Activated CD4-positive, alpha-beta T cell treated with anti-CD3 and anti-CD28 coated beads, Interleukin-2, amount 10 ng/mL, durations not matched to agents 7 days and 5 days (primary cell): ENCODE results near the gene NOTCH1. TPM values are rescaled to one million over a fixed set of nuclear protein-coding genes. Genes with fewer than 3 reads are reported as not detected.
"Not testable (repeated sequence)": the region's sequence is repeated elsewhere in the genome, so short reads cannot be mapped to it uniquely, and the experiment has no call there.

Experiments
- CTCF ChIA-PET: fragments of 350-600 bp; sonication (Branson Sonifier 250); formaldehyde crosslinking; loops from one replicate; lab custom pipeline; 2021; ENCODE audit warnings: antibody characterized with exemption; lab: Charles Lee
- POLR2A ChIA-PET: fragments of 350-600 bp; sonication (Branson Sonifier 250); formaldehyde crosslinking; loops from one replicate; lab custom pipeline; 2021; ENCODE audit warnings: antibody characterized with exemption; lab: Charles Lee
- DNase-seq: peaks from one replicate; pipeline ENCODE4 v3.0.0-alpha.2; 2020
- H3K27ac Mint-ChIP-seq: one replicate; pipeline ENCODE4 v1.8.0; 2021; ENCODE audit warnings: mild to moderate bottlenecking, moderate library complexity, mixed read lengths
- H3K27me3 Mint-ChIP-seq: one replicate; pipeline ENCODE4 v1.8.0; 2021; ENCODE audit warnings: mixed read lengths
- H3K36me3 Mint-ChIP-seq: one replicate; pipeline ENCODE4 v1.8.0; 2021; ENCODE audit warnings: low read depth, mixed read lengths
- H3K4me1 Mint-ChIP-seq: one replicate; pipeline ENCODE4 v1.8.0; 2021; ENCODE audit warnings: mixed read lengths
- H3K4me3 Mint-ChIP-seq: one replicate; pipeline ENCODE4 v1.8.0; 2021; ENCODE audit warnings: mild to moderate bottlenecking, moderate library complexity, mixed read lengths
- H3K9me3 Mint-ChIP-seq: one replicate; pipeline ENCODE4 v1.8.0; 2021; ENCODE audit warnings: mixed read lengths
- total RNA-seq, 2 experiments: library from RNA; stranded (reverse); gene quantifications; one replicate each; pipeline ENCODE4 v1.2.3, GENCODE V29; 2021

The NOTCH1 gene
- total RNA-seq, 2 experiments from 2014 or later = 73.6 to 74.4 TPM

DNA sequence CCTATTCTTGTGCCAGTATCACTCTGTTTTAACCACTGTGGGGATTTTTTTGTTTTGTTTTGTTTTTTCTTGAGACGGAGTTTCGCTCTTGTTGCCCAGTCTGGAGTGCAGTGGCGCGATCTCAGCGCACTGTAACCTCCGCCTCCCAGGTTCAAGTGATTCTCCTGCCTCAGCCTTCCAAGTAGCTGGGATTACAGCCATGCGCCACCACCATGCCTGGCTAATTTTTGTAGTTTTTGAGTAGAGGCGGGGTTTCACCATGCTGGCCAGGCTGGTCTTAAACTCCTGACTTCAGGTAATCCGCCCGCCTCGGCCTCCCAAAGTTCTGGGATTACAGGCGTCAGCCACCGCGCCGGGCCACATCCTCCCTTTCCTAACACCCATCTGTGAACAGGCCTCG is 28.8 kb upstream of the NOTCH1 start:
- DNase-seq, H3K4me1 Mint-ChIP-seq, H3K9me3 Mint-ChIP-seq, CTCF ChIA-PET, H3K4me3 Mint-ChIP-seq, H3K36me3 Mint-ChIP-seq, H3K27me3 Mint-ChIP-seq, H3K27ac Mint-ChIP-seq, POLR2A ChIA-PET: not testable (repeated sequence)

DNA sequence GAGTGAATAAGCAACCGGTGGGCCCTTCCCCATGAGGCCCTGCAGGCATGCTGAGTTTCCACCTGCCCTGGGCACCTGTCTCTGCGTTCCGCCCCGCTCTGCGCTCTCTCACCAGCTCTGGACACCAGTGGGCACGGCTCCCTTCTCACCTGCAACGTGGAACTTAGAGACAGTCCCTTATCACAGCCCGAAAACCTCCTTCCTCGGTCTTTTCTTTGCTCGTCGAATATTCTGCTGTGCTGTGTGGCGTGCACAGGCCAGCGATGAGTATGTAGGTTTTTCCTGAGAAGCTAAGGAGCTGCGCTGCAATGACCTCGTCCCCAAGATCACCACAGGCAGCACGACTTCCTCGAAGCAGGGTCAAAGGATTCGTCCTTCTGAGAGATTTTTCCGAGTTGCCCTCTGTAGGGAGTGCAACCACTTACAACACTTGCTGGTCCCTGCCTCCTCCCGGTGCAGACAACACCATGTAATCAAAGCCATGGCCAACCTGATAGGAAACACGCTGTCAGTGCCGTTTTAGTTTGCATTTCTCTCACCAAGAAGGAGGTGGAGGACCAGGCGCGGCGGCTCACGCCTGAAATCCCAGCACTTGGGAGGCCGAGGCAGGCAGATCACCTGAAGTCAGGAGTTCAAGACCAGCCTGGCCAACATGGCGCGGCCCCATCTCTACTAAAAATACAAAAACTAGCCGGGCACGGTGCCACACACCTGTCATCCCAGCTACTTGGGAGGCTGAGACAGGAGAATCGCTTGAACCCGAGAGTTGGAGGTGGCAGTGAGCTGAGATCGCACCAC is 27.2 kb upstream of the NOTCH1 start:
- Mint-ChIP-seq H3K36me3 (no peaks in the 10 kb centered on the region), H3K27ac (no peak overlapping the region), H3K4me1 (no peaks in the 10 kb centered on the region), H3K9me3 (no peaks in the 10 kb centered on the region), H3K27me3 (no peaks in the 10 kb centered on the region), H3K4me3 (no peak overlapping the region)
- ChIA-PET CTCF (interaction anchor here (0.5 kb wide), 1 partner anchor 1102 kb away, joined by 4 read pairs; no protein-coding TSS in a partner anchor), POLR2A (no interaction called here)
- DNase-seq = no peak

DNA sequence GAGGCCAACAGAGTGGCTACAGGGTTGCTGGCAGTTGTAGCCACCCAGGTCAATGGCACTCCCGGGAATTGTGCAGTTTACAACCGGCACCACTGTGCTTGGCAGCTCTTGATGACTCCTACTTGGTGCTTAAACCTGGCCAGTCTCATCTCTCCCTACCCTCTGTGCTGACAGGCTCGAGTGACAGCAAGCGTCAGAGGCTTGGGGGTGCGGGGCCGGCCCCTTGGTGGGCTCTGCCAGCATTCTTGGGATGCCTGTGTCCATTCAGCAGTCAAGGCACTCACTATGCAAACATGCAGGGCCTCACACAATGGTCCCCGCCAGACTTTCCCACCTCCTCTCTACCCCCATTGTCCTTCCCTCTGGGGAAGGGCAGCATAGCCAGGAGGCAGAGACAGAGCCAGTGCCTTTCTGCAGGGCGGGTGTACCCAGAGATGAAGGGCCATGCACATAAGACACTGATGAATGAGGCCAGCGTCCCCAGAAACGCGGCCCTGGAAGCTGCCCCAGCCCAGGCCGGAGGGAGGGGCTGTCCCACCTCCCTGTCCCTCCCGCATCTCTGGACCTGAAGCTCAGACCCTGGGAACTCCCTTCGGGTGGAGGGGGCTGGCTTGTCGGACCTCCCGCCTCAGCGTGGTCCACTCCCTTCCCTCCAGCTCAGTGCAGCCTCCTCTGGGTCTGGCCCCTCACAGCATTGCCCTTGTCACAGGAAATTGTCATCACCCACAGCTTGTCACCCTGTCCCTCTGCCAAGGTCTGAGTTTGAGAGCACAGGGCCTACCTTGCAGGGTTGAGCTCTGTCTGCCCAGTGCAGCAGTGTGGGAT is 26.4 kb upstream of the NOTCH1 start:
- no peaks in the 10 kb centered on the region for H3K4me1 Mint-ChIP-seq
- H3K9me3 Mint-ChIP-seq = no peaks in the 10 kb centered on the region
- H3K36me3 Mint-ChIP-seq = no peaks in the 10 kb centered on the region
- H3K27me3 Mint-ChIP-seq = no peaks in the 10 kb centered on the region
- CTCF ChIA-PET = interaction anchor here (0.5 kb wide), 1 partner anchor 1103 kb away, joined by 4 read pairs; no protein-coding TSS in a partner anchor
- POLR2A ChIA-PET = no interaction called here
- H3K27ac Mint-ChIP-seq = no peak overlapping the region
- no peak overlapping the region for H3K4me3 Mint-ChIP-seq
- no peak for DNase-seq

DNA sequence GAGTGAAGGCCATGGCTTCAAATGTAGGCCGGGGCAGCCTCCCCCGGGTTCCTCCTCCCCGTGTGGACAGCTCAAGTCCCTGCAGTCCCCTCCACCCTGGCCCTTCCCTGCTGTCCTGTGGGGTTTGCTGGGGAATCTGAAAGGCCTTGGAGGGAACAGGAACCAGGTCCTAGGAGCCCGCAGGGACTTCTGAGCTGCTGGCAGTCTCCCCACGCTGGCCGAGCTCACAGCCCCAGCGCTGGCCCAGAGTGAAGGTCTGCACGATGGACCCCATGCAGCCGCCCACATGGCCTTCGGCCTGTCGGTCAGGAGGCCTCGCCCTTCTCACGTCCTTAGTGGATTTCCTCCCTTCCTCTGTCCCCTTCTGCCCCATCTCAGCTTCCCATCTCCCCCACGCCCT is 25.7 kb upstream of the NOTCH1 start:
- no peak overlapping the region for H3K4me3 Mint-ChIP-seq
- CTCF ChIA-PET = no interaction called here
- H3K9me3 Mint-ChIP-seq = no peaks in the 10 kb centered on the region

DNA sequence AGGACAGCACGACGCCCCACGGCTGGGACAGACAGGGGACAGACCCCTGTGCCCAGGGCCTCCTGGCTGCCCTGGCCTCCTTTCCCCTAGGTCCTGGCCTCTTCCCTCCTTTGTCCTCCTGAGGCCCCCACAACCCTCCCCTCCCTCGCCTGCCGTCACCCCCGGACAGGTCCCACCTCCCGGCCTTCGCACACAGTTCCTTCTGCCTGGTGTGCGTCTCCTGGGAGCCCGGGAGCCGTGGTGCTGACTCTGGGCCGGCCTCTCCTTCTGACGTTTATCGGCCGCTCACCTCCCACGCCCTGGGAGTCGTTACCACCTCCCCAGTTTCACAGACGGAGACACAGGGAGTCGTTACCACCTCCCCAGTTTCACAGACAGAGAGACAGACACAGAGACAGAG is 25.1 kb upstream of the NOTCH1 start:
- DNase-seq = no peak
- Mint-ChIP-seq H3K27ac (no peak overlapping the region), H3K4me3 (no peak overlapping the region), H3K36me3 (no peaks in the 10 kb centered on the region), H3K27me3 (no peaks in the 10 kb centered on the region), H3K9me3 (no peaks in the 10 kb centered on the region), H3K4me1 (no peaks in the 10 kb centered on the region)
- ChIA-PET CTCF (no interaction called here), POLR2A (no interaction called here)

More for the DNA sequence above, 25.7 kb upstream of the NOTCH1 start:
- POLR2A ChIA-PET = no interaction called here
- Mint-ChIP-seq H3K27ac (no peak overlapping the region), H3K4me1 (no peaks in the 10 kb centered on the region), H3K27me3 (no peaks in the 10 kb centered on the region), H3K36me3 (no peaks in the 10 kb centered on the region)
- no peak for DNase-seq

DNA sequence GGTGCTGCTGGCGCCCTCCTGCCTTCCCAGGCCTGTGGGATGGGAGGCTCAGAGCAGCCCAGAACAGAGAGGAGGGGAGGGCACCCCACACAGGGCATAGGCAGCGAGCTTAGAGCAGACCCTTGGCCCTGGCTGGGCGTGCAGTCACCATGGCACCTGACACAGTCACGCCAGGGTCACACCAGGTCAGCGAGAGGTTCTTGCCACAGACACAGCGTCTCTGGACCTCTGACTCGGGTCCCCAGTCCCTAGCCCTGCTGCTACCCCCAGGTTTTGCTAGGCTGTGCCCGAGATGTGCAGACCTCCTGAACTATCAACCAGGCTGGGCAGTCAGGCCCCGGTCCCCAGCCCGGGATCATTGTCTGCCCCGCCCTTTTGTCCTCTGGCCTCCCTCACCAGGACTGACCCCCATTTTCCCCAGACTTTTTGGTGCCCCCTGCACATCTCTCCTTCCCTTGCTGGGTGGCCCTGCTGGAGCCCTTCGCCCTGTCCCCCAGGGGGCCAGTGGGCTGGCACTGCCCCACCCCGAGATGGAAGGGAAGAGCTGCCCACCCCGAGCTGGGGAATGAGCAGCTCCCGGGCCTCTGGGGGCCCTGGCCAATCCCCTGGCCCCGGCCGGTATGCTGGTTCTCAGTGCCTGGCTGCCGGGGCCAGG is 24.5 kb upstream of the NOTCH1 start:
- H3K27me3 Mint-ChIP-seq = no peaks in the 10 kb centered on the region
- no peak overlapping the region for H3K27ac Mint-ChIP-seq
- H3K4me1 Mint-ChIP-seq = no peaks in the 10 kb centered on the region
- POLR2A ChIA-PET = no interaction called here
- H3K36me3 Mint-ChIP-seq = no peaks in the 10 kb centered on the region
- DNase-seq = no peak
- no peaks in the 10 kb centered on the region for H3K9me3 Mint-ChIP-seq
- H3K4me3 Mint-ChIP-seq = no peak overlapping the region
- CTCF ChIA-PET = no interaction called here

DNA sequence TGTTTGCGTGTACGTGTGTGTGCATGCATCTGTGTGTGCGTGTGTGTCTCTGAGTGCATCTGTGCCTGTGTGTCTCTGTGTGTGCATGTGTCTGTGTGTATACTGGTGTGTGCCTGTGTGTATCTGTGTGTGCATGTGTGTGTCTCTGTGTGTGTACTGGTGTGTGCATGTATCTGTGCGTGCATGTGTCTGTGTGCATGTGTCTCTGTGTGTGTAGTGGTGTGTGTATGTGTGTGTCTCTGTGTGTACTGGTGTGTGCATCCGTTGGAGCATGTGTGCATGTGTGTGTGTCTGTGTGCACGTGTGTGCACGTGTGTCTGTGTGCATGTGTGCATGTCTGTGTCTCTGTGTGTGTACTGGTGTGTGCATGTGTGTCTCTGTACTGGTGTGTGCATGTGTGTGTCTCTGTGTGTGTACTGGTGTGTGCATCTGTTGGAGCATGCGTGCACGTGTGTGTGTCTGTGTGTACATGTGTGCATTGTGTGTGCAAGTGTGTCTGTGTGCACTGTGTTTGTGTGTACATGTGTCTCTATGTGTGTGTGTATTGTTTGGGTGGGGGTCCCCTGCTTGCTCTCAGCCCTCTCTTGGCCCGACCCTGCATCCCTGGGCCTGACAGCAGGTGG is 23.8 kb upstream of the NOTCH1 start:
- H3K9me3 Mint-ChIP-seq = no peaks in the 10 kb centered on the region
- H3K27ac Mint-ChIP-seq = no peak overlapping the region
- DNase-seq = no peak
- no peaks in the 10 kb centered on the region for H3K36me3 Mint-ChIP-seq
- no peaks in the 10 kb centered on the region for H3K27me3 Mint-ChIP-seq
- ChIA-PET POLR2A (no interaction called here), CTCF (no interaction called here)
- H3K4me3 Mint-ChIP-seq = no peak overlapping the region
- H3K4me1 Mint-ChIP-seq = no peaks in the 10 kb centered on the region

DNA sequence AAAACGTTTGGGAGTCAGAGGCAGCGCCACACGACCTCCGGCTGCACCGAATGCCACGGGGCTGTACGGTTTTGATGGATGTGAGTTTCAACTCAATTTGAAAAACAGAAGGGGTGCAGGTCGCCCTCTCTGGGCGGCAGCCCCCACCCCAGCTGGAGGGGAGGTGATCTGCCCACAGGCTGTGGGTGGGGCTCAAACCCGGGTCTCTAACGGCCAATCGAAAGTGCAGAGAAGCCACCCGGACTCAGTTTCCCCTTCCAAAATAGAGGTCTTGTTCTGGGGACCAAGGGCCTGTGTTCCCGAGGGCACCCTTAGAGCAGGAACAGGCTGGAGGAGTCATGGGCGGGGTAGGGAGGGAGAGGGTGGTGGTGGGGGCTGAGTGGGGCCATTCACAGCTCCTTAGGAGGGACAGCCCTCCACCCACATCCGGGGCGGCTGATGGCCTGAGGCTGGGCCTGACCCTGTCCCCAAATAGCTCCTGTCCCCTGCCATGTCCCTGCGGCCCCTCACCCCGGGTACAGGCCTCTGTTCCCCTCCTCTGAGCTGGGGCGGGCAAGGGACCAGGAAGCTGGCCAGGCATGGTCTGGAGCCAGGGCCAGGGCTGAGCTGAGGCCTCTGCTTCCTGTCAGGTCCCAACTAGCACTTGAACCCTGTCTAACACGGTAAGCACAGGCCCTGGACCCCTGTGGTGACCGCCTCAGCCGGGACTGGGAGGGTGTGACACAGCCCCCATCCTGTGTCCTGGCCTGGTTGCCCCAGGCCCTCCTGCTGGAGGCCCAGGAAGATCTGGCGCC is 22.6 kb upstream of the NOTCH1 start:
- Mint-ChIP-seq H3K4me3 (no peak overlapping the region), H3K36me3 (no peaks in the 10 kb centered on the region), H3K27me3 (no peaks in the 10 kb centered on the region), H3K4me1 (no peaks in the 10 kb centered on the region), H3K27ac (no peak overlapping the region), H3K9me3 (no peaks in the 10 kb centered on the region)
- POLR2A ChIA-PET = no interaction called here
- CTCF ChIA-PET = no interaction called here
- no peak for DNase-seq

DNA sequence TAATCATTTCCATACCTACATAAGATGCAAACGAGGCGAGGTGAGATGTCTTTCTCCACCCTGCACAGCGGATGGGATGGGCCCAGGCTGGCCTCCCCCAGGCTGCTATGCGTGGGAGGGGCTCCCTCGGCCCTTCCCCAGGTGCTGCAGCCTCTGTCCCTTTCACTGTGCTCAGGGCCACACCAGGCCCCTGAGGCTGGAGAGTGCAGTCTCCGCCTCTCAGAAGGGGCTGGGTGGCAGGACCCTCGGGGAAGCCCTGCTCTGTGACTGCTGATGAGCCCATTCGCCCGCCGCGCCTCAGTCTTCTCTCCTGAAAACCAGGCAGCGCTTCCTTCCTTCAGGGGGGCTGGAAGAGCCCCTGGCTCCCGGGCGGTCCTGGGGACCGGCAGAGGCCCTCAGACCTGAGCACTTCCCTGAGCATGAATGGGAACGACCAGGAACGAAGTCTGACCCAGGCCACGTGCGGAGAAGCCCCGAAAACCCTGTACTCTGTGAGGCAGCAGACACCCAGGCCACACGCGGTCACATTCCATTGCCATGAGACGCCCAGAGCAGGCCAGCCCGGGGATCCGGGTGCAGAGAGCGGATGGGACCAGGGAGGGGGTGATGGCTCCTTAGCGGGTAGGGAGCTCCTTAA is 21.9 kb upstream of the NOTCH1 start:
- H3K27ac Mint-ChIP-seq = no peak overlapping the region
- POLR2A ChIA-PET = no interaction called here
- H3K36me3 Mint-ChIP-seq = no peaks in the 10 kb centered on the region
- no peak for DNase-seq
- H3K9me3 Mint-ChIP-seq = no peaks in the 10 kb centered on the region
- no peak overlapping the region for H3K4me3 Mint-ChIP-seq
- no peaks in the 10 kb centered on the region for H3K4me1 Mint-ChIP-seq
- CTCF ChIA-PET = no interaction called here
- H3K27me3 Mint-ChIP-seq = no peaks in the 10 kb centered on the region

DNA sequence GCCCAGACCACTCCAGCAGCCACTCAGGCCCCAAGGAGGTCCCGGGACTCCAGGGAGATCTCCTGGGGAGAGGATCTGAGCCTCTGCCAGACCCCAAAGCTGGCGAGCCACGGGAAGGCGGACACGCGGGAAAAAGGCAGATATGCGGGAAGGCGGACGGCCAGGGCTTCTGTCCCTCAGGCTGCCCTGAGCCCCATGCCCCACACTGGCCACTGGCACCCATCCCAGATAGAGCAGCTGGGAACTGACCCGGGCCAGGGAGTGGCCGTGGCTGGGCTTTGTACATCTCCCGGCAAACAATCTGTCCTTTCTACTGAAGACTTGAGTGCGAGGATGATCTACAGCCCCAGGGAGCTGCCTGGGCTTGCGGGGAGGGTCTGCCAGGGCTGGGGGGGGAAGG is 21.1 kb upstream of the NOTCH1 start:
- Mint-ChIP-seq H3K27ac (peak overlapping the region; percentile 66), H3K36me3 (no peaks in the 10 kb centered on the region), H3K27me3 (no peaks in the 10 kb centered on the region), H3K4me3 (no peak overlapping the region), H3K4me1 (no peaks in the 10 kb centered on the region), H3K9me3 (no peaks in the 10 kb centered on the region)
- ChIA-PET CTCF (no interaction called here), POLR2A (no interaction called here)
- DNase-seq = no peak

DNA sequence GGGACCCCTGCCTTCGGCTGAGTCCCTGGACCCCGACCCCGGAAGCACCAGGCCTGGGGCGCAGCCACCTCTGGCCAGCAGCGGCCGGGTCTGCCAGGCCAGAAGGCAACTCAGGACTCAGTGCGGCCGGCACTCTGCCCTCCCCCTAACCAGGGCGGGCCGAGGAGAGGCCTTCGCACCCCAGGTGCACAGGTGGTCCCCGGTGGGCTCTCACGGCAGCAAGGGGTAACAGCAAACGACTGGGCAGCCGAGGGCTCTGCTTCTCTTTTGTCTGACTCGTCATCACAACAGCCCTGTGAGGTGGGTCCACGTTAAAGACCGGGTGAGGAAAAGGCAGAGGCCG is 20.7 kb upstream of the NOTCH1 start:
- Mint-ChIP-seq H3K27me3 (no peaks in the 10 kb centered on the region), H3K4me3 (no peak overlapping the region), H3K36me3 (no peaks in the 10 kb centered on the region), H3K9me3 (no peaks in the 10 kb centered on the region), H3K4me1 (no peaks in the 10 kb centered on the region), H3K27ac (no peak overlapping the region)
- POLR2A ChIA-PET = no interaction called here
- no peak for DNase-seq
- CTCF ChIA-PET = no interaction called here
